OCI-LY7 (cell line): ENCODE measurements around the gene HNRNPL. TPM values are rescaled to one million over a fixed set of nuclear protein-coding genes. Genes with fewer than 3 reads are reported as not detected.
"Not testable (repeated sequence)": the region's sequence is repeated elsewhere in the genome, so short reads cannot be mapped to it uniquely, and the experiment has no call there.

Experiments
- BruUV-seq: library from RNA; stranded (reverse); fragments of 400-500 nt; replicated peaks from 2 replicates; lab custom pipeline; 2021; lab: Mats Ljungman, UMichigan
- CTCF ChIA-PET: fragments of 300-600 bp; sonication (Branson Sonifier 250); formaldehyde crosslinking; loops from one replicate; lab custom pipeline; 2022; ENCODE audit warnings: antibody characterized with exemption; ENCODE audit not compliant: unreplicated experiment; lab: Charles Lee
- POLR2A ChIA-PET: fragments of 300-600 bp; sonication (Branson Sonifier 250); formaldehyde crosslinking; loops from one replicate; lab custom pipeline; 2022; ENCODE audit warnings: antibody characterized with exemption; lab: Charles Lee
- DNase-seq: peaks from one replicate; pipeline ENCODE4 v3.0.0-alpha.2; 2015; ENCODE audit warnings: low spot score
- H2AFZ ChIP-seq: fragments of 200-600 bp; sonication (generic), shearing (Covaris generic); 2 replicates; pipeline ENCODE4 v1.6.1; 2014; ENCODE audit warnings: mild to moderate bottlenecking, antibody characterized with exemption, low read length, moderate library complexity
- H3K27ac ChIP-seq: fragments of 200-600 bp; sonication (generic); 2 replicates; pipeline ENCODE4 v1.5.1; 2014; ENCODE audit warnings: mixed run types, low read depth, mild to moderate bottlenecking, moderate library complexity, low read length, inconsistent platforms; ENCODE audit not compliant: poor library complexity, severe bottlenecking
- H3K36me3 ChIP-seq: fragments of 200-600 bp; sonication (generic); 2 replicates; pipeline ENCODE4 v1.6.1; 2014; ENCODE audit warnings: mild to moderate bottlenecking, antibody characterized with exemption, low read length, moderate library complexity, mixed read lengths; ENCODE audit not compliant: insufficient read depth
- H3K4me1 ChIP-seq: fragments of 200-600 bp; sonication (generic); 2 replicates; pipeline ENCODE4 v1.5.1; 2014; ENCODE audit warnings: mild to moderate bottlenecking, low read length; ENCODE audit not compliant: insufficient read depth, poor library complexity, severe bottlenecking
- H3K4me2 ChIP-seq: fragments of 200-600 bp; sonication (generic); 2 replicates; pipeline ENCODE4 v1.6.1; 2014; ENCODE audit warnings: mild to moderate bottlenecking, low read length
- H3K4me3 ChIP-seq: fragments of 200-600 bp; sonication (generic); 2 replicates; pipeline ENCODE4 v1.5.1; 2014; ENCODE audit warnings: mild to moderate bottlenecking, low read depth, low read length; ENCODE audit not compliant: poor library complexity, severe bottlenecking
- H3K79me2 ChIP-seq: fragments of 200-600 bp; sonication (generic); 2 replicates; pipeline ENCODE4 v1.6.1; 2016; ENCODE audit warnings: low read depth, mild to moderate bottlenecking, low read length, moderate library complexity, mixed read lengths; ENCODE audit not compliant: insufficient read depth
- H3K9me2 ChIP-seq: fragments of 200-600 bp; sonication (generic); 2 replicates; pipeline ENCODE4 v1.6.1; 2016; ENCODE audit warnings: mild to moderate bottlenecking, low read length, mixed read lengths; ENCODE audit not compliant: insufficient read depth
- H3K9me3 ChIP-seq: fragments of 200-600 bp; sonication (generic); 2 replicates; pipeline ENCODE4 v1.6.1; 2014; ENCODE audit warnings: mild to moderate bottlenecking, mixed run types, low read length, mixed read lengths
- H4K20me1 ChIP-seq: fragments of 200-600 bp; sonication (generic); 2 replicates; pipeline ENCODE4 v1.6.1; 2014; ENCODE audit warnings: mild to moderate bottlenecking, antibody characterized with exemption, low read length, moderate library complexity, mixed read lengths; ENCODE audit not compliant: insufficient read depth
- EZH2phosphoT487 ChIP-seq: fragments of 200-600 bp; sonication (generic); IDR thresholded peaks from 2 replicates; pipeline ENCODE4 v1.6.1; 2018; ENCODE audit warnings: low read depth, borderline replicate concordance, mild to moderate bottlenecking, mixed run types, antibody characterized with exemption, low read length, moderate library complexity, mixed read lengths
- intact Hi-C: fragments of 100-400 bp; cut with micrococcal nuclease; formaldehyde crosslinking; loops from one replicate; pipeline ENCODE4 v1.10.0; 2022; ENCODE audit not compliant: unreplicated experiment
- total RNA-seq, 2 experiments: library from RNA; depleted of rRNA in 1 of 2; stranded (reverse); fragments of >200 nt in 1 of 2; shearing (Covaris generic) in 1 of 2; gene quantifications; 2 replicates each; pipeline ENCODE4 v1.2.3, GENCODE V29; 2014 to 2022
- TF ChIP-seq, protein P1 (sequence below): fragments of 200-600 bp; sonication (generic); conservative IDR thresholded peaks from 2 replicates; pipeline ENCODE4 v1.5.1; 2014; ENCODE audit warnings: mild to moderate bottlenecking, antibody characterized with exemption, low read length, moderate library complexity, mixed read lengths

The HNRNPL gene
- total RNA-seq, 2 experiments from 2014 or later, result 263 to 655 TPM

DNA sequence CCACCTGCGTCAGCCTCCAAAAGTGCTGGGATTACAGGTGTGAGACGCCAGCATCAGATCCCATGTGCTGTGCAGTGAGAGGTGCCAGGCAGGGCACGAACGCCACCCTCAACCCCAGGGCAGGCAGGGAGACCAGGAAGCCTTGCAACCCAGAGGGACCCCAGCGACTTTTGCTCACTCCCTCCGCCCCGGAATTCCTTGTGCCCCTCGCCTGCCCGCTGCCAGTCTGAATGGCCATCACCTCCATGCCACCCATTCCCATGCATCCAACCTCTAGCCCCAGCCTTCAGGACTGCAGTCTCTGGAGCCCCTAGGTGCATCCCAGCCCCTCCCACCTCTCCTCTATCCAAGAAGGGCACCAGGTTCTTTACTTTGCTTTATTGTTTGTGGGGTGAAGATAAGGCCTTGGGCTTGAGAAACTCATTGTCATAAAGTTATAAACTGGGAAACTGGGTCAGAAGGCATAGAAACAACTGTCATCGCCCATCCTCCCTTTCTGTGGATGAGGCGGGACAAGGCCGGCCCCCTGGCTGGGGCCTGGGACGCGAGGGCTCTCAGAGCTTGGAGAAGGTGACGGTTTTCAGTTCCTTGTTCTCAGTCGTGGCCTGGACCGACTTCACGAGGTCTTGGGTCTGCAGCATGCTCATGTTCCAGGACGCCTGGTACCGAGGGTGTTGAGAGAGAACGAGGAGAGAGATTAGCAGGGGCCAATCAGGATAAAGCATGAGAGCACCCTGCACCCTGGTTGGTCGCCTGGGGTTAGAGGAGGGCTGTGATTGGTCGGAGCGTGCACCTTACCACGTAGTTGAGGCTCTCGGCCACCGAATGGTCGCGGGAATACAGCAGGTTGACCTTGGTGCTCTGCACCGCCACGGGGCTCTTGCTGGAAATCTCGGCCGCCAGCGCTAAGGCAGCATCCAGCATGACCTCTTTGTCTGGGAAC, 34.5 kb downstream of the HNRNPL start:
- peaks cover 7% of the 10 kb centered on the region for H3K4me1 ChIP-seq
- H3K36me3 ChIP-seq, result 0 out of 2 replicates have a peak, but pooled peaks cover 9% of the 10 kb centered on the region
- TSS peak; percentile 95 for BruUV-seq
- H4K20me1 ChIP-seq, result no peaks in the 10 kb centered on the region
- H3K4me2 ChIP-seq, result no peak overlapping the region
- H3K4me3 ChIP-seq, result no peak overlapping the region
- DNase-seq, result no peak
- H3K79me2 ChIP-seq, result no peaks in the 10 kb centered on the region
- CTCF ChIA-PET, result no interaction called here
- H3K27ac ChIP-seq, result no peak overlapping the region
- intact Hi-C loops, result no loop called here
- TF ChIP-seq, protein P1, sequence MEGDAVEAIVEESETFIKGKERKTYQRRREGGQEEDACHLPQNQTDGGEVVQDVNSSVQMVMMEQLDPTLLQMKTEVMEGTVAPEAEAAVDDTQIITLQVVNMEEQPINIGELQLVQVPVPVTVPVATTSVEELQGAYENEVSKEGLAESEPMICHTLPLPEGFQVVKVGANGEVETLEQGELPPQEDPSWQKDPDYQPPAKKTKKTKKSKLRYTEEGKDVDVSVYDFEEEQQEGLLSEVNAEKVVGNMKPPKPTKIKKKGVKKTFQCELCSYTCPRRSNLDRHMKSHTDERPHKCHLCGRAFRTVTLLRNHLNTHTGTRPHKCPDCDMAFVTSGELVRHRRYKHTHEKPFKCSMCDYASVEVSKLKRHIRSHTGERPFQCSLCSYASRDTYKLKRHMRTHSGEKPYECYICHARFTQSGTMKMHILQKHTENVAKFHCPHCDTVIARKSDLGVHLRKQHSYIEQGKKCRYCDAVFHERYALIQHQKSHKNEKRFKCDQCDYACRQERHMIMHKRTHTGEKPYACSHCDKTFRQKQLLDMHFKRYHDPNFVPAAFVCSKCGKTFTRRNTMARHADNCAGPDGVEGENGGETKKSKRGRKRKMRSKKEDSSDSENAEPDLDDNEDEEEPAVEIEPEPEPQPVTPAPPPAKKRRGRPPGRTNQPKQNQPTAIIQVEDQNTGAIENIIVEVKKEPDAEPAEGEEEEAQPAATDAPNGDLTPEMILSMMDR, result no peak
- TF ChIP-seq EZH2phosphoT487, result no peak
- no peaks in the 10 kb centered on the region for H3K9me2 ChIP-seq
- no peak overlapping the region for H2AFZ ChIP-seq
- H3K9me3 ChIP-seq, result no peaks in the 10 kb centered on the region
- POLR2A ChIA-PET, result no interaction called here

DNA sequence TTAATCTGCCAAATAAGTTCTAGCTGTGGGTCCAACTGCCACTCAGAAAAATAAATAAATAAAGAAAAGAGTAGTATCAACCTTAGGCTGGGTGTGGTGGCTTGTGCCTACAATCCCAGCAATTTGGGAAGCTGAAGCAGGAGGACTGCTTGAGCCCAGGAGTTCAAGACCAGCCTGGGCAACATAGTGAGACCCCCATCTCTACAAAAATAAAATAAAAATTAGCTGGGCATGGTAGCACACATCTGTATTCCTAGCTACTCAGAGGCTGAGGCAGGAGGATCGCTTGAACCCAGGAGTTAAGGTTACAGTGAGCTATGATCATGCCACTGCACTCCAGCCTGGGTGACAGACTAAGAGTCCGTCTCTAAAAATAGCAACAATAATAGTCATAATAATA, 35.9 kb downstream of the HNRNPL start:
- BruUV-seq, intact Hi-C loops: not testable (repeated sequence)

DNA sequence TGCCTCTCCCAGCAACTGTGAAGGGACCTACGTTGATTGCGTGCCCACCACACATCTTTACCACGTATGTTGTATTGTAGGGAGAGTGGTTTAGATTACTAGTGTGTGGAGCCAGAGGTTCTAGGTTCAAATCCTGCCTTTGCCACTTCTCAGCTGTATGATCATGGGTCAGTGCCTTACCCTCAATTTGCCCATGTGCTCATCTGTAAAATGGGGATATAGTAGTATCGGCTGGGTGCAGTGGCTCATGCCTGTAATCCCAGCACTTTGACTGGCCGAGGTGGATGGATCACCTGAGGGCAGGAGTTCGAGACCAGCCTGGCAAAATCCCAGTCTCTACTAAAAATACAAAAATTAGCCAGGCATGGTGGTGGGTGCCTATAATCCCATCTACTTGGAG, 36.5 kb downstream of the HNRNPL start:
- intact Hi-C loops, result no loop called here
- Histone ChIP-seq H3K4me1 (no peaks in the 10 kb centered on the region), H3K4me2 (no peak overlapping the region), H3K79me2 (no peaks in the 10 kb centered on the region), H2AFZ (no peak overlapping the region), H3K27ac (no peak overlapping the region), H3K9me3 (no peaks in the 10 kb centered on the region), H4K20me1 (no peaks in the 10 kb centered on the region), H3K36me3 (0 out of 2 replicates have a peak, but pooled peaks cover 9% of the 10 kb centered on the region), H3K9me2 (no peaks in the 10 kb centered on the region), H3K4me3 (no peak overlapping the region)
- no peak for DNase-seq
- CTCF ChIA-PET, result no interaction called here
- no TSS peak for BruUV-seq
- POLR2A ChIA-PET, result interaction anchor here (0.5 kb wide), 1 partner anchor 52 kb away, joined by 4 read pairs; no protein-coding TSS in a partner anchor
- TF ChIP-seq, protein P1, result no peak
- TF ChIP-seq EZH2phosphoT487, result no peak

More for the DNA sequence above, 35.9 kb downstream of the HNRNPL start:
- DNase-seq, H3K27ac ChIP-seq, H3K4me2 ChIP-seq, H2AFZ ChIP-seq, H3K9me2 ChIP-seq, H3K4me3 ChIP-seq, H3K9me3 ChIP-seq, H4K20me1 ChIP-seq, H3K36me3 ChIP-seq, H3K79me2 ChIP-seq, H3K4me1 ChIP-seq, CTCF ChIA-PET: not testable (repeated sequence)
- POLR2A ChIA-PET, result interaction anchor here (0.7 kb wide), 2 partner anchors 66 to 177 kb away, joined by 3 read pairs; no protein-coding TSS in a partner anchor
